ENCODE measurements around the gene COX6A2.

GRCh38 chr16:31435341-31436220 is 7.4 kb upstream of the COX6A2 start:
- TF ChIP-seq POLR2A (IDR thresholded peaks at IDR 0.05; ENCODE audit: low read depth, low read length) = no peak
- no peak for TF ChIP-seq POLR2AphosphoS5 (IDR thresholded peaks at IDR 0.05; ENCODE audit: low read depth, low read length)

Measured in GM12892 (cell line).